Activated B cell treated with CpG ODN at 0.5 μM for 24 hours (primary cell): Measurements from ENCODE around the gene NT5C. TPM values are rescaled to one million over a fixed set of nuclear protein-coding genes. Genes with fewer than 3 reads are reported as not detected.

Experiments
- ATAC-seq: fragments of 200-7000 bp; cut with Tn5 transposase; one replicate; pipeline ENCODE4 v1.10.0; 2021; ENCODE audit warnings: low read depth, mild to moderate bottlenecking, moderate library complexity
- CTCF ChIA-PET: fragments of 350-600 bp; sonication (Branson Sonifier 250); formaldehyde crosslinking; loops from one replicate; lab custom pipeline; 2021; ENCODE audit warnings: antibody characterized with exemption; lab: Charles Lee
- POLR2A ChIA-PET: fragments of 350-600 bp; sonication (Branson Sonifier 250); formaldehyde crosslinking; loops from one replicate; lab custom pipeline; 2021; ENCODE audit warnings: antibody characterized with exemption; lab: Charles Lee
- DNase-seq: peaks from one replicate; pipeline ENCODE4 v3.0.0; 2022
- H3K27ac Mint-ChIP-seq: one replicate; pipeline ENCODE4 v1.8.0; 2020; ENCODE audit warnings: mixed read lengths
- H3K27me3 Mint-ChIP-seq: one replicate; pipeline ENCODE4 v1.8.0; 2021; ENCODE audit warnings: mixed read lengths
- H3K36me3 Mint-ChIP-seq: one replicate; pipeline ENCODE4 v1.8.0; 2021; ENCODE audit warnings: low read depth, mixed read lengths
- H3K4me1 Mint-ChIP-seq: one replicate; pipeline ENCODE4 v1.8.0; 2021; ENCODE audit warnings: mixed read lengths
- H3K4me3 Mint-ChIP-seq: one replicate; pipeline ENCODE4 v1.8.0; 2020; ENCODE audit warnings: mild to moderate bottlenecking, mixed read lengths
- H3K9me3 Mint-ChIP-seq: one replicate; pipeline ENCODE4 v1.8.0; 2020; ENCODE audit warnings: mixed read lengths
- CTCF ChIP-seq: fragments of 200-600 bp; IDR thresholded peaks from one replicate; pipeline ENCODE4 v1.8.0; 2022; ENCODE audit warnings: antibody characterized with exemption, mild to moderate bottlenecking
- intact Hi-C: fragments of 100-400 bp; cut with micrococcal nuclease; formaldehyde crosslinking; loops from one replicate; pipeline ENCODE4 v1.15.1; 2024
- total RNA-seq: library from RNA; stranded (reverse); gene quantifications from 2 replicates; pipeline ENCODE4 v1.2.3, GENCODE V29; 2022

NT5C gene
- total RNA-seq, 1 donor from 2014 or later = 95.0 TPM

DNA sequence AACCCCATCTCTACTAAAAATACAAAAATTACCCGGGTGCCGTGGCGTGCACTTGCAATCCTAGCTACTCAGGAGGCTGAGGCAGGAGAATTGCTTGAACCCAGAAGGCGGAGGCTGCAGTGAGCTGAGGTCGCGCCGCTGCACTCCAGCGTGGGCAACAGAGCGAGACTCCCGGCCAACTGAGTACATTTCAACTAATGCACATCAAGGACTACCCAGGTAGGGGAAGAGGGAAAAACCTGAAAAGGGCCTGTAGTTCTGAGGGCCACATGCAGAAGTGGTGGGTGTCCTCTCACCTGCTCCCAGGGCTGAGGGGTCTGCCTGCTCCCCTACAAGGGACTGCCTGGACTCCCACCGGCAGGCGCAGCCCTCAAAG lies 44.4 kb downstream of the NT5C start:
- peak; percentile 7 for ATAC-seq
- ChIA-PET CTCF (interaction anchor here (1.5 to 1.7 kb wide), 2 partner anchors 27 to 126 kb away, joined by 3 read pairs; no protein-coding TSS in a partner anchor), POLR2A (interaction anchor here (0.6 to 2.1 kb wide), 7 partner anchors 8 to 164 kb away, joined by 3 to 15 read pairs (median 4); partner anchors contain the start of genes ARMC7 and NT5C)
- no peak for TF ChIP-seq CTCF
- no peak overlapping the region for H3K27ac Mint-ChIP-seq
- H3K4me1 Mint-ChIP-seq = peaks cover 22% of the 10 kb centered on the region
- H3K27me3 Mint-ChIP-seq = peaks cover 4% of the 10 kb centered on the region
- H3K9me3 Mint-ChIP-seq = no peaks in the 10 kb centered on the region
- intact Hi-C loops = loop anchor here (1.0 kb wide), 1 partner anchor 10 kb away; no protein-coding TSS in a partner anchor
- H3K36me3 Mint-ChIP-seq = no peaks in the 10 kb centered on the region
- no peak for DNase-seq
- H3K4me3 Mint-ChIP-seq = peak overlapping the region; percentile 80

GRCh38 chr17:75086496-75087181 lies 44.9 kb downstream of the NT5C start:
- no peak for TF ChIP-seq CTCF
- ATAC-seq = no peak
- Mint-ChIP-seq H3K27ac (no peak overlapping the region), H3K9me3 (no peaks in the 10 kb centered on the region), H3K4me1 (peaks cover 22% of the 10 kb centered on the region), H3K36me3 (no peaks in the 10 kb centered on the region), H3K4me3 (peak overlapping the region; percentile 39), H3K27me3 (peaks cover 4% of the 10 kb centered on the region)
- no peak for DNase-seq
- ChIA-PET CTCF (interaction anchor here (1.5 to 1.7 kb wide), 2 partner anchors 27 to 125 kb away, joined by 3 read pairs; no protein-coding TSS in a partner anchor), POLR2A (interaction anchor here (2.0 to 2.1 kb wide), 2 partner anchors 8 to 10 kb away, joined by 9 to 15 read pairs; no protein-coding TSS in a partner anchor)
- intact Hi-C loops = loop anchor here (1.0 kb wide), 1 partner anchor 9 kb away; no protein-coding TSS in a partner anchor

- no peak for TF ChIP-seq CTCF
- no peak for ATAC-seq
- no peaks in the 10 kb centered on the region for H3K9me3 Mint-ChIP-seq
- peaks cover 28% of the 10 kb centered on the region for H3K4me1 Mint-ChIP-seq
- CTCF ChIA-PET = no interaction called here
- H3K27ac Mint-ChIP-seq = no peak overlapping the region
- POLR2A ChIA-PET = interaction anchor here (0.6 kb wide), 1 partner anchor 39 kb away, joined by 3 read pairs; no protein-coding TSS in a partner anchor
- no peak for DNase-seq
- H3K27me3 Mint-ChIP-seq = peaks cover 4% of the 10 kb centered on the region
- H3K36me3 Mint-ChIP-seq = no peaks in the 10 kb centered on the region
- intact Hi-C loops = no loop called here
- no peak overlapping the region for H3K4me3 Mint-ChIP-seq
Measured at GRCh38 chr17:75084039-75084660, 47.4 kb downstream of the NT5C start.

DNA sequence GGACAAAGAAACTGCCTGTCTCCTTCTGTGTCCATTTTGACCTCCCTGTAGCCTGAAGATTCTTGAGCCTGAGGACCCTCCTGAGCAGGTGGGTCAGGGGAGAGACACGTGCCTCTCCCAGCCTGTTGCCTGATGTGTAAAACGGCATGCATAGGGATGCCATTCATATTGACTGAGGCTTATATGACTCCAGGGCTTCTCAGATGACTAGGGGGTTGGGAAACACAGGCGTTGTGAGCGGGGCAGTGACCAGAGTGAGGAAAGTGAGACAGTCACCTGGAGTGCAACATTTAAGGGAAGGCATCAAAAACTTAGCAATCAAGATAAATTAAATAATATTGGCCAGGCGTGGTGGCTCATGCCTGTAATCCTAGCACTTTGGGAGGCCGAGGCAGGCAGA lies 48.9 kb downstream of the NT5C start:
- H3K27me3 Mint-ChIP-seq = peaks cover 4% of the 10 kb centered on the region
- ChIA-PET POLR2A (no interaction called here), CTCF (no interaction called here)
- H3K27ac Mint-ChIP-seq = no peak overlapping the region
- H3K9me3 Mint-ChIP-seq = no peaks in the 10 kb centered on the region
- H3K4me3 Mint-ChIP-seq = no peak overlapping the region
- no peaks in the 10 kb centered on the region for H3K36me3 Mint-ChIP-seq
- DNase-seq = no peak
- ATAC-seq = no peak
- peaks cover 33% of the 10 kb centered on the region for H3K4me1 Mint-ChIP-seq
- TF ChIP-seq CTCF = no peak
- intact Hi-C loops = no loop called here
